H1 (cell line): Measurements from ENCODE around the gene MEX3B.
"Not testable (repeated sequence)": the region's sequence is repeated elsewhere in the genome, so short reads cannot be mapped to it uniquely, and the experiment has no call there.

ENCODE experiments used
- JUND ChIP-seq: IDR thresholded peaks from 2 replicates; pipeline ENCODE4 v1.6.1; 2011; ENCODE audit warnings: mild to moderate bottlenecking, improper control_type of control experiment, low read length
- TF ChIP-seq, protein P1 (sequence below): IDR thresholded peaks from 2 replicates; pipeline ENCODE4 v1.6.1; 2012; ENCODE audit warnings: inconsistent platforms
- TF ChIP-seq, protein P2 (sequence below): IDR thresholded peaks from 2 replicates; pipeline ENCODE4 v1.6.1; 2011; ENCODE audit warnings: low read length, improper control_type of control experiment
- TF ChIP-seq, protein P3 (sequence below): IDR thresholded peaks from 2 replicates; pipeline ENCODE4 v1.6.1; 2012; ENCODE audit warnings: inconsistent platforms
- TF ChIP-seq, protein P4 (sequence below), 3 experiments: IDR thresholded peaks; 1 replicate in 2 of 3; 2 replicates in 1 of 3; pipeline versions ENCODE4 v1.5.1 to v1.6.1; 2011; ENCODE audit warnings: low read length in 3 of 3, mild to moderate bottlenecking in 3 of 3, inconsistent platforms in 2 of 3, low read depth in 1 of 3, moderate library complexity in 1 of 3; ENCODE audit not compliant: insufficient read depth in 1 of 3; ENCODE audit errors: control extremely low read depth in 1 of 3

DNA sequence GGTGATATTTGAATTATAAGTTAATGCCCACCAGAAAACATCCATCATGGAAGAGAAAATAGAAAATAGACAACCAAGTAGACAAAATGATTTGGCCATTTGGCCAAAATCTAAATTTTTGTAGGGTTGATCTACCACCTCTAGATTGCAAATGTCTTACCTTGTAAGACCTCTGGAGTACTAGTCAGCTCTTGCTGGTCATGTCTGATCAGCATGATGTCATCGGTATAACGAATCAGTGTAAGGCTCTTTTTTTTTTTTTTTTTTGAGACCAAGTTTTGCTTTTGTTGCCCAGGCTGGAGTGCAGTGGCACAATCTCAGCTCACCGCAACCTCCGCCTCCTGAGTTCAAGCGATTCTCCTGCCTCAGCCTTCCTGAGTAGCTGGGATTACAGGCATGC lies 17.7 kb downstream of the MEX3B start:
- TF ChIP-seq, protein P1, sequence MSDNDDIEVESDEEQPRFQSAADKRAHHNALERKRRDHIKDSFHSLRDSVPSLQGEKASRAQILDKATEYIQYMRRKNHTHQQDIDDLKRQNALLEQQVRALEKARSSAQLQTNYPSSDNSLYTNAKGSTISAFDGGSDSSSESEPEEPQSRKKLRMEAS = not testable (repeated sequence)
- TF ChIP-seq, protein P2, sequence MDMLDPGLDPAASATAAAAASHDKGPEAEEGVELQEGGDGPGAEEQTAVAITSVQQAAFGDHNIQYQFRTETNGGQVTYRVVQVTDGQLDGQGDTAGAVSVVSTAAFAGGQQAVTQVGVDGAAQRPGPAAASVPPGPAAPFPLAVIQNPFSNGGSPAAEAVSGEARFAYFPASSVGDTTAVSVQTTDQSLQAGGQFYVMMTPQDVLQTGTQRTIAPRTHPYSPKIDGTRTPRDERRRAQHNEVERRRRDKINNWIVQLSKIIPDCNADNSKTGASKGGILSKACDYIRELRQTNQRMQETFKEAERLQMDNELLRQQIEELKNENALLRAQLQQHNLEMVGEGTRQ = not testable (repeated sequence)
- TF ChIP-seq, protein P3, sequence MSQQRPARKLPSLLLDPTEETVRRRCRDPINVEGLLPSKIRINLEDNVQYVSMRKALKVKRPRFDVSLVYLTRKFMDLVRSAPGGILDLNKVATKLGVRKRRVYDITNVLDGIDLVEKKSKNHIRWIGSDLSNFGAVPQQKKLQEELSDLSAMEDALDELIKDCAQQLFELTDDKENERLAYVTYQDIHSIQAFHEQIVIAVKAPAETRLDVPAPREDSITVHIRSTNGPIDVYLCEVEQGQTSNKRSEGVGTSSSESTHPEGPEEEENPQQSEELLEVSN = not testable (repeated sequence)
- TF ChIP-seq, protein P4, sequence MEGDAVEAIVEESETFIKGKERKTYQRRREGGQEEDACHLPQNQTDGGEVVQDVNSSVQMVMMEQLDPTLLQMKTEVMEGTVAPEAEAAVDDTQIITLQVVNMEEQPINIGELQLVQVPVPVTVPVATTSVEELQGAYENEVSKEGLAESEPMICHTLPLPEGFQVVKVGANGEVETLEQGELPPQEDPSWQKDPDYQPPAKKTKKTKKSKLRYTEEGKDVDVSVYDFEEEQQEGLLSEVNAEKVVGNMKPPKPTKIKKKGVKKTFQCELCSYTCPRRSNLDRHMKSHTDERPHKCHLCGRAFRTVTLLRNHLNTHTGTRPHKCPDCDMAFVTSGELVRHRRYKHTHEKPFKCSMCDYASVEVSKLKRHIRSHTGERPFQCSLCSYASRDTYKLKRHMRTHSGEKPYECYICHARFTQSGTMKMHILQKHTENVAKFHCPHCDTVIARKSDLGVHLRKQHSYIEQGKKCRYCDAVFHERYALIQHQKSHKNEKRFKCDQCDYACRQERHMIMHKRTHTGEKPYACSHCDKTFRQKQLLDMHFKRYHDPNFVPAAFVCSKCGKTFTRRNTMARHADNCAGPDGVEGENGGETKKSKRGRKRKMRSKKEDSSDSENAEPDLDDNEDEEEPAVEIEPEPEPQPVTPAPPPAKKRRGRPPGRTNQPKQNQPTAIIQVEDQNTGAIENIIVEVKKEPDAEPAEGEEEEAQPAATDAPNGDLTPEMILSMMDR (IDR thresholded peaks at IDR 0.05; ENCODE audit: control extremely low read depth in 1 of 3, insufficient read depth in 1 of 3, low read depth in 1 of 3, low read length in 3 of 3) = not testable (repeated sequence)
- TF ChIP-seq JUND = not testable (repeated sequence)
